CD14-positive monocyte (primary cell): ENCODE measurements around the gene RGMA. TPM values are rescaled to one million over a fixed set of nuclear protein-coding genes. Genes with fewer than 3 reads are reported as not detected.

Source experiments
- DNase-seq, 3 donors: peaks; one replicate each; pipeline ENCODE4 v3.0.0-alpha.2; 2011 to 2022
- H2AFZ ChIP-seq: 2 replicates; pipeline ENCODE4 v1.6.0; 2012; ENCODE audit warnings: mild to moderate bottlenecking, low read depth, low read length, inconsistent platforms; ENCODE audit not compliant: insufficient read depth, poor library complexity, severe bottlenecking
- H3K27ac ChIP-seq, 2 donors: 1 replicate in 1 of 2; 2 replicates in 1 of 2; pipeline ENCODE4 v1.5.1; 2012 to 2013; ENCODE audit warnings: low read length in 2 of 2, control low read depth in 1 of 2, inconsistent platforms in 1 of 2, low read depth in 1 of 2, mild to moderate bottlenecking in 1 of 2
- H3K27me3 ChIP-seq, 2 donors: one replicate each; pipeline versions ENCODE4 v1.6.0 to v1.6.1; 2011 to 2013; ENCODE audit warnings: low read length in 2 of 2; ENCODE audit not compliant: control insufficient read depth in 2 of 2, insufficient read depth in 2 of 2
- H3K36me3 ChIP-seq, 2 donors: replicated peaks in 1 of 2; 1 replicate in 1 of 2; 2 replicates in 1 of 2; pipeline versions ENCODE4 v1.5.1 to v1.6.1; 2012 to 2013; ENCODE audit warnings: low read length in 2 of 2, control low read depth in 1 of 2, inconsistent platforms in 1 of 2, mild to moderate bottlenecking in 1 of 2; ENCODE audit not compliant: insufficient read depth in 2 of 2, control insufficient read depth in 1 of 2
- H3K4me1 ChIP-seq, 2 donors: 1 replicate in 1 of 2; 2 replicates in 1 of 2; pipeline versions ENCODE4 v1.5.1 to v1.6.1; 2012 to 2013; ENCODE audit warnings: low read length in 2 of 2, control low read depth in 1 of 2, inconsistent platforms in 1 of 2, mild to moderate bottlenecking in 1 of 2, moderate library complexity in 1 of 2; ENCODE audit not compliant: insufficient read depth in 2 of 2, control insufficient read depth in 1 of 2
- H3K4me2 ChIP-seq: replicated peaks from 2 replicates; pipeline ENCODE3; 2012; ENCODE audit warnings: low read length, moderate library complexity, mild to moderate bottlenecking; ENCODE audit not compliant: poor library complexity, severe bottlenecking; ENCODE audit errors: extremely low read depth
- H3K4me3 ChIP-seq, 3 experiments: fragments of 200-600 bp in 1 of 3; sonication (generic) in 1 of 3; replicated peaks in 1 of 3; 1 replicate in 2 of 3; 2 replicates in 1 of 3; pipeline ENCODE4 v1.5.1; 2011 to 2013; ENCODE audit warnings: low read length in 3 of 3, mild to moderate bottlenecking in 3 of 3, control low read depth in 2 of 3, low read depth in 2 of 3, inconsistent platforms in 1 of 3, moderate library complexity in 1 of 3
- H3K79me2 ChIP-seq: 2 replicates; pipeline ENCODE4 v1.6.0; 2012; ENCODE audit warnings: mild to moderate bottlenecking, control low read depth, inconsistent platforms, low read length, moderate library complexity; ENCODE audit not compliant: insufficient read depth
- H3K9ac ChIP-seq: 2 replicates; pipeline ENCODE4 v1.6.0; 2017; ENCODE audit warnings: low read length, mild to moderate bottlenecking; ENCODE audit not compliant: insufficient read depth, poor library complexity, severe bottlenecking
- H3K9me3 ChIP-seq, 2 donors: replicated peaks in 1 of 2; 1 replicate in 1 of 2; 2 replicates in 1 of 2; pipeline versions ENCODE4 v1.5.1 to v1.6.1; 2012 to 2013; ENCODE audit warnings: low read length in 2 of 2, control low read depth in 1 of 2; ENCODE audit not compliant: control insufficient read depth in 1 of 2, insufficient read depth in 1 of 2
- H4K20me1 ChIP-seq: 2 replicates; pipeline ENCODE4 v1.6.0; 2012; ENCODE audit warnings: mild to moderate bottlenecking, low read length, control low read depth, moderate library complexity; ENCODE audit not compliant: insufficient read depth
- H3K27ac Mint-ChIP-seq, 7 donors: one replicate each; pipeline ENCODE4 v1.8.0; 2020; ENCODE audit warnings: mild to moderate bottlenecking in 7 of 7, mixed read lengths in 7 of 7, moderate library complexity in 6 of 7, inconsistent platforms in 2 of 7
- H3K27me3 Mint-ChIP-seq, 3 donors: one replicate each; pipeline ENCODE4 v1.8.0; 2021 to 2022; ENCODE audit warnings: low read depth in 3 of 3, mild to moderate bottlenecking in 3 of 3, mixed read lengths in 3 of 3, moderate library complexity in 3 of 3, inconsistent platforms in 1 of 3
- H3K36me3 Mint-ChIP-seq, 2 donors: one replicate each; pipeline ENCODE4 v1.8.0; 2020; ENCODE audit warnings: mixed read lengths in 2 of 2, inconsistent platforms in 1 of 2, mild to moderate bottlenecking in 1 of 2
- H3K4me1 Mint-ChIP-seq: one replicate; pipeline ENCODE4 v1.8.0; 2020; ENCODE audit warnings: mild to moderate bottlenecking, mixed read lengths
- H3K4me3 Mint-ChIP-seq, 2 donors: one replicate each; pipeline ENCODE4 v1.8.0; 2020; ENCODE audit warnings: mild to moderate bottlenecking in 2 of 2, mixed read lengths in 2 of 2, moderate library complexity in 1 of 2
- H3K9me3 Mint-ChIP-seq, 7 donors: one replicate each; pipeline ENCODE4 v1.8.0; 2020 to 2022; ENCODE audit warnings: mixed read lengths in 7 of 7, mild to moderate bottlenecking in 6 of 7, moderate library complexity in 6 of 7, inconsistent platforms in 2 of 7
- WGBS: methylation state at CpG from one replicate; pipeline ENCODE4 v1.1.5; 2013; ENCODE audit warnings: missing lambda C conversion rate; ENCODE audit not compliant: insufficient coverage; 5-methylcytosine and 5-hydroxymethylcytosine counted together
- intact Hi-C, 2 donors: fragments of 100-400 bp; cut with micrococcal nuclease; formaldehyde crosslinking; loops; one replicate each; pipeline versions ENCODE4 v1.15.0 to v1.15.1; 2023
- polyA plus RNA-seq, 3 donors: library from polyadenylated mRNA; depleted of rRNA in 1 of 3; unstranded in 2 of 3; stranded (reverse) in 1 of 3; fragments of 300-500 nt in 2 of 3; fragments of >200 nt in 1 of 3; fragmentation: Illumina TruSeq in 2 of 3; gene quantifications; 1 replicate in 2 of 3; 2 replicates in 1 of 3; pipeline ENCODE4 v1.2.3, GENCODE V29; 2012 to 2021
- TF ChIP-seq, protein P1 (sequence below): fragments of 200-600 bp; IDR thresholded peaks from one replicate; pipeline ENCODE4 v1.8.0; 2022; ENCODE audit warnings: antibody characterized with exemption, mild to moderate bottlenecking

RGMA gene
- polyA plus RNA-seq, 3 donors: 0.07 to 0.35 (median 0.08) TPM

DNA sequence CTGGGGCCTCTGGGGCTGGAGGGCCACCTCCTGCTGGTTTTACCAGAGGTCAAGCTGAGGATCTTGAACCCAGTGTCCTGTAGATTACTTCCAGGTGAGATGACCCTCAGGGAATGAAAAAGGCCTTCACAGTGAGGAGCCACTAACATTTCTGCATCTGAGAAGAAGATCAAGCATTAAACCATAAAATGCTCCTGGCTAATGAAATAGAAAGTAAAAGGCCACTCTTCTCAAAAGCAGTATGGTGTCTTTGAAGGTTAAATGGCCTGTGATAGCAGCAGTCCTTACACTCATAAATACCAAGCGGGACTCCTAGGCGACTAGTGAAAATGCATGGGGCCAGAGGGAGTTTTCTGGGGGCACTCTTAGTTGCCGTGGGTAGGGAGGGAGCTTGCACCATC, 47.0 kb upstream of the RGMA start:
- Mint-ChIP-seq H3K9me3 (peaks cover 0 to 6% (median 0%) of the 10 kb centered on the region in 7 donors), H3K4me1 (peaks cover 5% of the 10 kb centered on the region), H3K27ac (no peak overlapping the region), H3K36me3 (no peaks in the 10 kb centered on the region), H3K4me3 (no peak overlapping the region), H3K27me3 (peaks cover 0 to 7% (median 6%) of the 10 kb centered on the region in 3 donors)
- H2AFZ ChIP-seq: no peak overlapping the region
- intact Hi-C loops: no loop called here
- H3K4me1 ChIP-seq: no peaks in the 10 kb centered on the region
- H3K9ac ChIP-seq: no peak overlapping the region
- no peak overlapping the region for H3K4me2 ChIP-seq
- no peak for DNase-seq
- no peaks in the 10 kb centered on the region for H3K9me3 ChIP-seq
- TF ChIP-seq, protein P1, sequence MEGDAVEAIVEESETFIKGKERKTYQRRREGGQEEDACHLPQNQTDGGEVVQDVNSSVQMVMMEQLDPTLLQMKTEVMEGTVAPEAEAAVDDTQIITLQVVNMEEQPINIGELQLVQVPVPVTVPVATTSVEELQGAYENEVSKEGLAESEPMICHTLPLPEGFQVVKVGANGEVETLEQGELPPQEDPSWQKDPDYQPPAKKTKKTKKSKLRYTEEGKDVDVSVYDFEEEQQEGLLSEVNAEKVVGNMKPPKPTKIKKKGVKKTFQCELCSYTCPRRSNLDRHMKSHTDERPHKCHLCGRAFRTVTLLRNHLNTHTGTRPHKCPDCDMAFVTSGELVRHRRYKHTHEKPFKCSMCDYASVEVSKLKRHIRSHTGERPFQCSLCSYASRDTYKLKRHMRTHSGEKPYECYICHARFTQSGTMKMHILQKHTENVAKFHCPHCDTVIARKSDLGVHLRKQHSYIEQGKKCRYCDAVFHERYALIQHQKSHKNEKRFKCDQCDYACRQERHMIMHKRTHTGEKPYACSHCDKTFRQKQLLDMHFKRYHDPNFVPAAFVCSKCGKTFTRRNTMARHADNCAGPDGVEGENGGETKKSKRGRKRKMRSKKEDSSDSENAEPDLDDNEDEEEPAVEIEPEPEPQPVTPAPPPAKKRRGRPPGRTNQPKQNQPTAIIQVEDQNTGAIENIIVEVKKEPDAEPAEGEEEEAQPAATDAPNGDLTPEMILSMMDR: no peak
- H3K4me3 ChIP-seq: no peak overlapping the region
- H3K79me2 ChIP-seq: no peaks in the 10 kb centered on the region
- H4K20me1 ChIP-seq: no peaks in the 10 kb centered on the region
- no peaks in the 10 kb centered on the region for H3K27me3 ChIP-seq
- no peak overlapping the region for H3K27ac ChIP-seq
- H3K36me3 ChIP-seq: no peaks in the 10 kb centered on the region
- no CpG with 5 or more reads among the region's 3 CpGs for WGBS

DNA sequence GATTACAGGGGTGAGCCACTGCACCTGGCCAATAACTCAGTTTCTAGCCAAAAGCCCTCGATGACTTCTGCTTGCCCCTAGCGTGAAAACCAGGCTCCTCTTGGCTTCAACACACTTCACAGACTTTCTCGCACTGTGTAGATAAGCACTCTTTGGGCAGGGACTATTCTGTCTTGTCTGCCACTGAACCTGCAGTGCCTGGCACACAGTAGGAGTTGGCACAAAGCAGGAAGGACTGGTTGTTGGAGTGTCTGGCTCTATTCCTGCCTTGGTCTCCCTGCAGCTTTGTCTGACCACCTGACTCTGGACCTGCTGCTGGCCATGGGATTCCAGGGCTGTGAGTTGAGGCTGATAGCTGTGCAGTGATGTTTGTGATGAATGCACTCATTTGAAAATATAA, 46.4 kb upstream of the RGMA start:
- intact Hi-C loops: no loop called here
- H3K4me3 Mint-ChIP-seq: no peak overlapping the region
- peaks cover 5% of the 10 kb centered on the region for H3K4me1 Mint-ChIP-seq
- Histone ChIP-seq H3K4me1 (no peaks in the 10 kb centered on the region), H3K4me3 (no peak overlapping the region), H3K27ac (no peak overlapping the region), H3K27me3 (no peaks in the 10 kb centered on the region), H4K20me1 (no peaks in the 10 kb centered on the region), H3K9me3 (no peaks in the 10 kb centered on the region), H3K9ac (no peak overlapping the region), H2AFZ (no peak overlapping the region), H3K36me3 (no peaks in the 10 kb centered on the region), H3K79me2 (no peaks in the 10 kb centered on the region), H3K4me2 (no peak overlapping the region)
- 85% methylated on average over 3 of the region's 3 CpGs for WGBS
- no peak for DNase-seq
- H3K36me3 Mint-ChIP-seq: no peaks in the 10 kb centered on the region
- peaks cover 0 to 6% (median 0%) of the 10 kb centered on the region in 7 donors for H3K9me3 Mint-ChIP-seq
- no peak overlapping the region for H3K27ac Mint-ChIP-seq
- TF ChIP-seq, protein P1: no peak
- H3K27me3 Mint-ChIP-seq: peaks cover 0 to 7% (median 7%) of the 10 kb centered on the region in 3 donors
